H1 (cell line): ENCODE results near the gene MAML1. TPM values are rescaled to one million over a fixed set of nuclear protein-coding genes. Genes with fewer than 3 reads are reported as not detected.

ENCODE experiments used
- CTCF ChIA-PET: fragments of 300-600 bp; sonication (Branson Sonifier 250); formaldehyde crosslinking; loops from one replicate; lab custom pipeline; 2021; ENCODE audit not compliant: partially characterized antibody; lab: Charles Lee
- POLR2A ChIA-PET: fragments of 300-600 bp; sonication (Branson Sonifier 250); formaldehyde crosslinking; loops from one replicate; lab custom pipeline; 2021; ENCODE audit warnings: inconsistent platforms; ENCODE audit not compliant: partially characterized antibody; lab: Charles Lee
- DNase-seq, 2 experiments: peaks; one replicate each; pipeline versions ENCODE4 v3.0.0 to v3.0.0-alpha.2; 2010 to 2022; ENCODE audit warnings: low spot score in 2 of 2, low read depth in 1 of 2, mixed read lengths in 1 of 2
- FAIRE-seq: peaks from 2 replicates; lab custom pipeline; 2011; peaks lifted over from hg19 to GRCh38; lab: Jason Lieb, UNC
- H2AFZ ChIP-seq: 2 replicates; pipeline ENCODE4 v1.8.1; 2012; ENCODE audit warnings: low read length, inconsistent platforms
- H2AK5ac ChIP-seq: 2 replicates; pipeline ENCODE4 v1.6.1; 2013; ENCODE audit warnings: low read depth, low read length
- H2BK120ac ChIP-seq: replicated peaks from 2 replicates; pipeline ENCODE3; 2013; ENCODE audit warnings: low read depth, low read length, inconsistent platforms
- H2BK12ac ChIP-seq: 2 replicates; pipeline ENCODE4 v1.6.1; 2013; ENCODE audit warnings: low read depth, low read length
- H2BK15ac ChIP-seq: 2 replicates; pipeline ENCODE4 v1.6.1; 2013; ENCODE audit warnings: low read length
- H2BK20ac ChIP-seq: 2 replicates; pipeline ENCODE4 v1.6.1; 2013; ENCODE audit warnings: low read length
- H2BK5ac ChIP-seq: 2 replicates; pipeline ENCODE4 v1.6.1; 2013; ENCODE audit warnings: low read depth, low read length
- H3K14ac ChIP-seq: 2 replicates; pipeline ENCODE4 v1.6.1; 2013; ENCODE audit warnings: inconsistent platforms; ENCODE audit not compliant: insufficient read length
- H3K18ac ChIP-seq: 2 replicates; pipeline ENCODE4 v1.6.1; 2013; ENCODE audit warnings: low read length; ENCODE audit errors: extremely low read depth
- H3K23ac ChIP-seq: 2 replicates; pipeline ENCODE4 v1.6.1; 2013; ENCODE audit warnings: inconsistent platforms; ENCODE audit not compliant: insufficient read length
- H3K23me2 ChIP-seq: 2 replicates; pipeline ENCODE4 v1.6.1; 2013; ENCODE audit warnings: low read depth, low read length
- H3K27ac ChIP-seq: 2 replicates; pipeline ENCODE4 v1.6.1; 2011; ENCODE audit warnings: low read depth, low read length, inconsistent platforms
- H3K27me3 ChIP-seq, 4 experiments: replicated peaks in 1 of 4; 1 replicate in 1 of 4; 2 replicates in 3 of 4; pipeline versions ENCODE4 v1.6.1 to v1.8.1; 2011 to 2013; ENCODE audit warnings: low read length in 3 of 4, mild to moderate bottlenecking in 3 of 4, inconsistent platforms in 2 of 4, mixed read lengths in 2 of 4, moderate library complexity in 1 of 4; ENCODE audit not compliant: control insufficient read depth in 3 of 4, insufficient read depth in 3 of 4; ENCODE audit errors: extremely low read depth in 1 of 4
- H3K36me3 ChIP-seq, 4 experiments: 2 replicates each; pipeline versions ENCODE4 v1.6.1 to v1.8.1; 2011 to 2013; ENCODE audit warnings: mild to moderate bottlenecking in 4 of 4, low read length in 3 of 4, moderate library complexity in 2 of 4, control low read depth in 1 of 4, inconsistent platforms in 1 of 4; ENCODE audit not compliant: insufficient read depth in 4 of 4, control insufficient read depth in 2 of 4
- H3K4ac ChIP-seq: replicated peaks from 2 replicates; pipeline ENCODE3; 2013; ENCODE audit warnings: low read length, low read depth, mixed read lengths, inconsistent platforms; ENCODE audit not compliant: insufficient read length
- H3K4me1 ChIP-seq, 4 experiments: replicated peaks in 1 of 4; 1 replicate in 1 of 4; 2 replicates in 3 of 4; pipeline versions ENCODE4 v1.6.1 to v1.8.1; 2011 to 2013; ENCODE audit warnings: low read length in 3 of 4, inconsistent platforms in 2 of 4, mixed read lengths in 1 of 4; ENCODE audit not compliant: insufficient read depth in 4 of 4, control insufficient read depth in 3 of 4
- H3K4me2 ChIP-seq, 2 experiments: 2 replicates each; pipeline versions ENCODE4 v1.6.1 to v1.8.1; 2011 to 2013; ENCODE audit warnings: low read depth in 2 of 2, low read length in 2 of 2, control low read depth in 1 of 2, inconsistent platforms in 1 of 2, mild to moderate bottlenecking in 1 of 2; ENCODE audit not compliant: insufficient read depth in 1 of 2
- H3K4me3 ChIP-seq, 4 experiments: fragments of 200-600, 300-600 bp in 1 of 4; sonication (generic), shearing (Covaris generic), sonication (Bioruptor Twin) in 1 of 4; 2 replicates each; pipeline versions ENCODE4 v1.5.1 to v1.8.1; 2011 to 2016; ENCODE audit warnings: low read length in 4 of 4, low read depth in 3 of 4, control low read depth in 2 of 4, inconsistent platforms in 2 of 4, mild to moderate bottlenecking in 2 of 4, mixed read lengths in 1 of 4, moderate library complexity in 1 of 4; ENCODE audit not compliant: insufficient read depth in 2 of 4; ENCODE audit errors: extremely low read depth in 1 of 4
- H3K56ac ChIP-seq: replicated peaks from 2 replicates; pipeline ENCODE3; 2013; ENCODE audit warnings: low read depth, mild to moderate bottlenecking, mixed read lengths, low read length, inconsistent platforms; ENCODE audit not compliant: insufficient read length
- H3K79me1 ChIP-seq: 2 replicates; pipeline ENCODE4 v1.6.1; 2013; ENCODE audit warnings: low read depth, low read length, control low read depth
- H3K79me2 ChIP-seq, 2 experiments: 2 replicates each; pipeline versions ENCODE4 v1.6.1 to v1.8.1; 2012 to 2013; ENCODE audit warnings: low read length in 2 of 2, mild to moderate bottlenecking in 2 of 2, inconsistent platforms in 1 of 2; ENCODE audit not compliant: insufficient read depth in 2 of 2, control insufficient read depth in 1 of 2
- H3K9ac ChIP-seq, 4 experiments: replicated peaks in 1 of 4; 1 replicate in 1 of 4; 2 replicates in 3 of 4; pipeline versions ENCODE4 v1.6.1 to v1.8.1; 2011 to 2013; ENCODE audit warnings: low read depth in 3 of 4, low read length in 3 of 4, control low read depth in 2 of 4, mild to moderate bottlenecking in 2 of 4, moderate library complexity in 2 of 4, inconsistent platforms in 1 of 4; ENCODE audit errors: extremely low read depth in 1 of 4
- H3K9me3 ChIP-seq, 2 experiments: 2 replicates each; pipeline versions ENCODE4 v1.6.1 to v1.8.1; 2012 to 2013; ENCODE audit warnings: mild to moderate bottlenecking in 2 of 2, moderate library complexity in 2 of 2, control low read depth in 1 of 2, inconsistent platforms in 1 of 2, low read depth in 1 of 2, low read length in 1 of 2, mixed read lengths in 1 of 2; ENCODE audit not compliant: insufficient read depth in 2 of 2
- H4K20me1 ChIP-seq, 2 experiments: replicated peaks in 1 of 2; 2 replicates each; pipeline versions ENCODE3 to v1.8.1; 2011 to 2013; ENCODE audit warnings: inconsistent platforms in 2 of 2, low read length in 2 of 2, mild to moderate bottlenecking in 1 of 2; ENCODE audit not compliant: insufficient read depth in 2 of 2, control insufficient read depth in 1 of 2
- H4K5ac ChIP-seq: 2 replicates; pipeline ENCODE4 v1.6.1; 2013; ENCODE audit warnings: low read length, low read depth, mixed read lengths, inconsistent platforms; ENCODE audit not compliant: insufficient read length
- H4K8ac ChIP-seq: 2 replicates; pipeline ENCODE4 v1.8.0; 2013; ENCODE audit warnings: mild to moderate bottlenecking, moderate library complexity, low read length, inconsistent platforms; ENCODE audit not compliant: insufficient read depth; ENCODE audit errors: extremely low read depth
- H4K91ac ChIP-seq: replicated peaks from 2 replicates; pipeline ENCODE3; 2013; ENCODE audit warnings: low read length, mixed read lengths, inconsistent platforms; ENCODE audit not compliant: insufficient read length
- ASH2L ChIP-seq: fragments of 200-600, 300-600 bp; sonication (generic); IDR thresholded peaks from one replicate; pipeline ENCODE4 v1.7.1; 2017; ENCODE audit warnings: low read length
- BCL11A ChIP-seq, 2 experiments: IDR thresholded peaks; one replicate each; pipeline ENCODE4 v1.6.1; 2011; ENCODE audit warnings: low read depth in 2 of 2, low read length in 2 of 2, mild to moderate bottlenecking in 2 of 2
- PHF8 ChIP-seq: fragments of 200-600 bp; sonication (generic); conservative IDR thresholded peaks from 2 replicates; pipeline ENCODE4 v1.7.1; 2012; ENCODE audit warnings: low read depth, mild to moderate bottlenecking, inconsistent platforms, low read length, moderate library complexity
- POLR2AphosphoS5 ChIP-seq: IDR thresholded peaks from 2 replicates; pipeline ENCODE4 v1.6.1; 2011; ENCODE audit warnings: low read depth, low read length
- WGBS, 2 experiments: shearing (Covaris generic) in 1 of 2; methylation state at CpG; one replicate each; pipeline versions ENCODE4 v1.1.6 to v1.1.7; 2013 to 2015; ENCODE audit warnings: low lambda C conversion rate in 2 of 2, mixed read lengths in 2 of 2, inconsistent platforms in 1 of 2, low coverage in 1 of 2, missing lambda C conversion rate in 1 of 2; ENCODE audit not compliant: insufficient replicate concordance in 2 of 2, insufficient coverage in 1 of 2, insufficient read length in 1 of 2; ENCODE audit errors: extremely low coverage in 1 of 2, missing lambda C conversion rate in 1 of 2; 5-methylcytosine and 5-hydroxymethylcytosine counted together
- polyA plus RNA-seq, 7 experiments: library from polyadenylated mRNA; depleted of rRNA in 3 of 7; stranded (reverse) in 5 of 7; unstranded in 2 of 7; fragments of >200 nt in 5 of 7; fragments of 200-250 nt in 2 of 7; gene quantifications; 1 replicate in 5 of 7; 2 replicates in 1 of 7; 4 replicates in 1 of 7; pipeline versions ENCODE4 v1.2.1 to v1.2.3, GENCODE V29; 2011 to 2013; ENCODE audit warnings: missing spikeins in 2 of 7, mixed read lengths in 2 of 7
- total RNA-seq: library from RNA; stranded (reverse); fragmentation: NEBNext Ultra II Directional; extraction: Animal tissue kit (Norgen Biotek cat#: 25700); gene quantifications from 2 replicates; pipeline ENCODE4 v1.2.1, GENCODE V29; 2021

MAML1 gene
- total and polyA plus RNA-seq, 2 of the 8 experiments (the other 6 are each of a cell fraction or from before 2014, with no cell fraction given): 17.1 to 41.9 TPM

DNA sequence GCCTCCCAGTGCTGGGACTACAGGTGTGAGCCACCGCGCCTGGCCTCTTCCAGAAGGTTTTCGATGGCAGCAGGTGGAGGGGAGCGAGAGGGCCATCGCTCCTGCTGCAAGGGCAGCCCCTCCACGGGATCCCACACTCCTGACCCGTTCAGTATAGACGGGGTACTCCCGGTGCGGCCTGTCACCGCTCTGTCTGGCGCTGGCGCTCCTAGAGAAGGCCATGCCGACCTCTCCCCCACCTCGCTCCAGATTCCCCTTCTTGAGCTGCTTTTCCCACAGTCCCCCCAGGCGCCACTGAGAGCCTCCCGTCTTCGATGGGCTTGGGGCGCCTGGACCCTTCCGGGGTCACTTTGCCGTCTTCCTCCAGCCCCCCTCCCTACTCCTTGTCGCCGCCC, 83.8 kb downstream of the MAML1 start:
- POLR2A ChIA-PET: interaction anchor here (1.1 to 12.6 kb wide), 8 partner anchors 11 to 254 kb away, joined by 3 to 207 read pairs (median 4); partner anchors contain the start of genes HNRNPH1, LTC4S and MGAT4B
- no peak for DNase-seq
- WGBS, 2 experiments: 43% methylated on average over 19 of the region's 23 CpGs; no CpG with 5 or more reads in 1 of the 2 experiments

More for the DNA sequence above, 83.8 kb downstream of the MAML1 start:
- CTCF ChIA-PET: interaction anchor here (1.4 to 3.3 kb wide), 2 partner anchors 14 to 54 kb away, joined by 6 to 11 read pairs; no protein-coding TSS in a partner anchor
- H4K20me1 ChIP-seq: no peaks in the 10 kb centered on the region
- no peak overlapping the region for H3K9ac ChIP-seq
- H2BK15ac ChIP-seq: no peak overlapping the region
- no peak overlapping the region for H2BK5ac ChIP-seq
- no peak overlapping the region for H4K8ac ChIP-seq
- H4K5ac ChIP-seq: no peak overlapping the region
- no peak for FAIRE-seq
- peaks cover 0 to 5% (median 2%) of the 10 kb centered on the region in 4 experiments; a peak in 2 of 7 replicates for H3K27me3 ChIP-seq
- TF ChIP-seq ASH2L (no peak), PHF8 (no peak), BCL11A (IDR thresholded peaks at IDR 0.05; ENCODE audit: low read depth in 2 of 2, low read length in 2 of 2) (no peak), POLR2AphosphoS5 (no peak)
- TF ChIP-seq, all 59 proteins: peak for 0
- Histone ChIP-seq H3K9me3 (no peaks in the 10 kb centered on the region), H3K23ac (no peak overlapping the region), H4K91ac (no peak overlapping the region), H3K18ac (no peak overlapping the region), H3K4ac (no peak overlapping the region), H3K4me3 (peak overlapping the region; percentile 32 to 62 (median 40)), H3K36me3 (peaks cover 0 to 5% (median 0%) of the 10 kb centered on the region in 4 experiments; a peak in 1 of 8 replicates), H2BK120ac (no peak overlapping the region), H3K23me2 (peaks cover 13% of the 10 kb centered on the region; the same call in 1 of the 2 replicates), H2AK5ac (no peak overlapping the region), H3K79me1 (no peaks in the 10 kb centered on the region), H3K27ac (no peak overlapping the region), H3K56ac (no peak overlapping the region), H3K4me2 (peak overlapping the region; percentile 54 to 71), H3K4me1 (peaks cover 0 to 31% (median 27%) of the 10 kb centered on the region in 4 experiments; a peak in 6 of 7 replicates), H2BK20ac (no peak overlapping the region), H3K14ac (no peak overlapping the region), H2BK12ac (no peak overlapping the region), H3K79me2 (peaks cover 0 to 4% of the 10 kb centered on the region in 2 experiments; a peak in 2 of 4 replicates), H2AFZ (no peak overlapping the region)
